22Rv1 (cell line): ENCODE data around the gene CPTP.

Experiments used
- H3K27ac ChIP-seq: fragments of 450-650 bp; 2 replicates; pipeline ENCODE4 v1.5.1; 2017
- CTCF ChIP-seq: fragments of 450-650 bp; IDR thresholded peaks from 2 replicates; pipeline ENCODE4 v1.5.1; 2017; ENCODE audit warnings: mild to moderate bottlenecking
- ZFX ChIP-seq: fragments of 450-650 bp; IDR thresholded peaks from 2 replicates; pipeline ENCODE4 v1.6.1; 2017; ENCODE audit warnings: antibody characterized with exemption, borderline replicate concordance

The CPTP gene

GRCh38 chr1:1325288-1326074 is 879 bp downstream of the CPTP start:
- no peak for TF ChIP-seq CTCF
- no peak for TF ChIP-seq ZFX
- peak overlapping the region; percentile 90 for H3K27ac ChIP-seq

GRCh38 chr1:1326075-1326605 is 1.5 kb downstream of the CPTP start:
- TF ChIP-seq ZFX: no peak
- TF ChIP-seq CTCF: no peak
- peak overlapping the region; percentile 90 for H3K27ac ChIP-seq

GRCh38 chr1:1327291-1327690 is 2.7 kb downstream of the CPTP start:
- TF ChIP-seq ZFX (no peak), CTCF (no peak)
- no peak overlapping the region for H3K27ac ChIP-seq

- TF ChIP-seq CTCF: no peak
- no peak for TF ChIP-seq ZFX
- no peak overlapping the region for H3K27ac ChIP-seq
These were observed 3.7 kb downstream of the CPTP start for GRCh38 chr1:1328254-1328653.

- TF ChIP-seq CTCF: no peak
- TF ChIP-seq ZFX: no peak
- H3K27ac ChIP-seq: peak overlapping the region; percentile 42
These were observed 5.0 kb downstream of the CPTP start for GRCh38 chr1:1329304-1330210.

GRCh38 chr1:1330366-1331067 is 5.9 kb downstream of the CPTP start:
- H3K27ac ChIP-seq: no peak overlapping the region
- TF ChIP-seq ZFX (no peak), CTCF (no peak)
